Kidney glomerular epithelial cell (primary cell): ENCODE measurements around the gene TAX1BP3.

ENCODE experiments used
- DNase-seq: peaks from one replicate; lab custom pipeline; 2025; lab: John Stamatoyannopoulos, UW

Gene TAX1BP3

GRCh38 chr17:3626831-3627768 lies 41.3 kb downstream of the TAX1BP3 start:
- no peak for DNase-seq

DNA sequence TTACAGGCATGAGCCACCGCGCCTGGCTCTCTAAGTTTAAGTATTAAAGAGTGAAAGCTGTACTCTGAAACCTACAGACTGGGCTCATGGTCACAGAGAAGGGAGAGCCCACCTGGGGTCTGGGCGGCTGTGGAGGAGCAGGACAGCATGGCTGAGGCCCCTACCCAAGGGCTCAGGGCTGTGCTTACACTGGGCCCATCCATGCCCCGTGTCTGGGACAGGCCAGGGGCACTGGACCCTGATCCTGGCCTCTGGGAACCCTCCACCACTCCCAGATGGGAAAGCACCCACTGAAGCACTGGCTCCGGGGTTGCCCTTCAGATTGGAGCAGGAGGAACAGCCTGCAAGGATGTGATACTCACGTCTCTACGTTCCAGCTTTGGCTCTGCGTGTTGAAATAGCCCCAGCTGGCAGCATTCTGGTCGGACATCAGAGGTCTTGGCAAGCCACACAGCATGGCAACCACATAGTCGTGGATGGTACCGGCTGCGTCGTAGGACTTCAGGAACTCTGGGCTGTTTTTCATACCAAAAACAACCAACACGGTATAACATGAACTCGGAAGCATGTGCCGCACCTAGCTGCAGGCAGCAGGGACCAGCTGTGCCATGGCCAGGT lies 45.3 kb downstream of the TAX1BP3 start:
- DNase-seq, result no peak

GRCh38 chr17:3621146-3621720 lies 47.1 kb downstream of the TAX1BP3 start:
- no peak for DNase-seq

- DNase-seq, result no peak
Measured at GRCh38 chr17:3615160-3615870, 53.1 kb downstream of the TAX1BP3 start.

DNA sequence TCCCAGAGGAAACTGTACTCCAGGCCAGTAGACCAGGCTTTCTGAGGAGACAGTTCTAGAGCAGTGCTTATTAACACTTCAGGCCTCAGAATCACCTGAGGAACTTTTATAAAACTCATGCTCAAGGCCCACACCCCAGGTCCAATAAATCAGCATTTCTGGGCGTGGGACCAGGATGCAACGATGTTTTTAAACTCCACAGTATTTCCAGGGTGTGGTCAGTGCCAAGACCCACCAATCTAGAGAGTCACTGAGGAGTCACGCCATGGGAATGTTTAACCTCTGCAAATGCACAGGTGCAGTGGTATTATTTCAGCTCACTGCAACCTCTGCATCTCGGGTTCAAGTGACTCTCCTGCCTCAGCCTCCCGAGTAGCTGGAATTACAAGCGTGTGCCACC lies 55.3 kb downstream of the TAX1BP3 start:
- no peak for DNase-seq
